T-helper 22 cell (primary cell): ENCODE data around the gene KRTAP12-4.
"Not testable (repeated sequence)": the region's sequence is repeated elsewhere in the genome, so short reads cannot be mapped to it uniquely, and the experiment has no call there.

Experiments
- DNase-seq: peaks from one replicate; pipeline ENCODE4 v3.0.0-alpha.2; 2020; ENCODE audit warnings: low read depth

KRTAP12-4 gene

GRCh38 chr21:44610157-44610843 lies 44.2 kb downstream of the KRTAP12-4 start:
- DNase-seq, result not testable (repeated sequence)

- no peak for DNase-seq
These were observed 45.3 kb downstream of the KRTAP12-4 start for GRCh38 chr21:44609193-44609592.

GRCh38 chr21:44606495-44606894 lies 48.0 kb downstream of the KRTAP12-4 start:
- no peak for DNase-seq
